CD4-positive, alpha-beta T cell (primary cell): ENCODE measurements around the gene ATP10A. TPM values are rescaled to one million over a fixed set of nuclear protein-coding genes. Genes with fewer than 3 reads are reported as not detected.

Experiments used
- ATAC-seq: fragments of 200-7000 bp; cut with Tn5 transposase; one replicate; pipeline ENCODE4 v1.10.0; 2022; ENCODE audit warnings: mild to moderate bottlenecking; ENCODE audit not compliant: poor library complexity
- CTCF ChIA-PET: fragments of 350-600 bp; sonication (Branson Sonifier 250); formaldehyde crosslinking; loops from one replicate; lab custom pipeline; 2021; ENCODE audit warnings: antibody characterized with exemption, inconsistent platforms; lab: Charles Lee
- POLR2A ChIA-PET: fragments of 350-600 bp; sonication (Branson Sonifier 250); formaldehyde crosslinking; loops from one replicate; lab custom pipeline; 2021; ENCODE audit warnings: antibody characterized with exemption, inconsistent platforms; lab: Charles Lee
- DNase-seq, 14 experiments: peaks; one replicate each; pipeline ENCODE4 v3.0.0-alpha.2; 2013 to 2020; ENCODE audit warnings: mixed read lengths in 2 of 14
- H3K27ac ChIP-seq, 2 donors: one replicate each; pipeline versions ENCODE4 v1.5.1 to v1.7.0; 2013; ENCODE audit warnings: low read length in 2 of 2, low read depth in 1 of 2, mild to moderate bottlenecking in 1 of 2
- H3K27me3 ChIP-seq, 2 experiments: 1 replicate in 1 of 2; 2 replicates in 1 of 2; pipeline versions ENCODE4 v1.6.1 to v1.7.0; 2013; ENCODE audit warnings: low read length in 2 of 2, control low read depth in 1 of 2, mild to moderate bottlenecking in 1 of 2, moderate library complexity in 1 of 2; ENCODE audit not compliant: insufficient read depth in 2 of 2, control insufficient read depth in 1 of 2
- H3K36me3 ChIP-seq: one replicate; pipeline ENCODE4 v1.6.1; 2013; ENCODE audit warnings: low read length, control low read depth; ENCODE audit not compliant: insufficient read depth
- H3K4me1 ChIP-seq: one replicate; pipeline ENCODE4 v1.6.1; 2013; ENCODE audit warnings: low read length, control low read depth; ENCODE audit not compliant: insufficient read depth
- H3K4me3 ChIP-seq: one replicate; pipeline ENCODE4 v1.5.1; 2013; ENCODE audit warnings: mild to moderate bottlenecking, low read length, moderate library complexity
- H3K9me3 ChIP-seq, 2 experiments: 1 replicate in 1 of 2; 2 replicates in 1 of 2; pipeline versions ENCODE4 v1.6.1 to v1.7.0; 2013; ENCODE audit warnings: low read length in 2 of 2, mild to moderate bottlenecking in 2 of 2, control low read depth in 1 of 2, moderate library complexity in 1 of 2; ENCODE audit not compliant: control insufficient read depth in 1 of 2, insufficient read depth in 1 of 2
- H3K27ac Mint-ChIP-seq: one replicate; pipeline ENCODE4 v1.8.0; 2020; ENCODE audit warnings: mixed read lengths
- H3K27me3 Mint-ChIP-seq: one replicate; pipeline ENCODE4 v1.8.0; 2021; ENCODE audit warnings: mixed read lengths
- H3K36me3 Mint-ChIP-seq: one replicate; pipeline ENCODE4 v1.8.0; 2021; ENCODE audit warnings: low read depth, mixed read lengths
- H3K4me1 Mint-ChIP-seq: one replicate; pipeline ENCODE4 v1.8.0; 2021; ENCODE audit warnings: low read depth, mixed read lengths
- H3K4me3 Mint-ChIP-seq: one replicate; pipeline ENCODE4 v1.8.0; 2020; ENCODE audit warnings: mild to moderate bottlenecking, mixed read lengths
- H3K9me3 Mint-ChIP-seq: one replicate; pipeline ENCODE4 v1.8.0; 2020; ENCODE audit warnings: mixed read lengths
- CTCF ChIP-seq: fragments of 200-600 bp; IDR thresholded peaks from one replicate; pipeline ENCODE4 v1.8.0; 2022; ENCODE audit warnings: antibody characterized with exemption, mild to moderate bottlenecking
- intact Hi-C, 2 experiments: fragments of 100-400 bp; cut with DNase I in 1 of 2; cut with micrococcal nuclease in 1 of 2; formaldehyde crosslinking; loops; one replicate each; pipeline versions ENCODE4 v1.15.1 to v1.9.0; 2023 to 2025; cut with DNase I, micrococcal nuclease
- total RNA-seq, 174 experiments: library from RNA in 2 of 174; stranded (reverse) in 2 of 174; gene quantifications; one replicate each; pipeline ENCODE4 v1.2.3 and lab custom pipeline; 2021 to 2026

The ATP10A gene
- total RNA-seq, 2 experiments from 2014 or later = 30.0 to 30.4 TPM

GRCh38 chr15:25810631-25811091 is 52.5 kb downstream of the ATP10A start:
- peak in 10 of 14 experiments; percentile 26 to 62 (median 44) for DNase-seq
- no peak overlapping the region for H3K4me3 ChIP-seq
- CTCF ChIA-PET = interaction anchor here (1.0 kb wide), 1 partner anchor 123 kb away, joined by 3 read pairs; no protein-coding TSS in a partner anchor

GRCh38 chr15:25810154-25810553 is 53.0 kb downstream of the ATP10A start:
- H3K4me3 Mint-ChIP-seq = peak overlapping the region; percentile 79
- Histone ChIP-seq H3K4me3 (no peak overlapping the region), H3K27me3 (no peaks in the 10 kb centered on the region), H3K9me3 (no peaks in the 10 kb centered on the region), H3K27ac (peak overlapping the region in 1 of 2 donors; percentile 54), H3K36me3 (peaks cover 4% of the 10 kb centered on the region), H3K4me1 (peaks cover 42% of the 10 kb centered on the region)
- DNase-seq (no peak), ATAC-seq (no peak)
- CTCF ChIA-PET = interaction anchor here (1.0 kb wide), 1 partner anchor 124 kb away, joined by 3 read pairs; no protein-coding TSS in a partner anchor
- H3K36me3 Mint-ChIP-seq = peaks cover 5% of the 10 kb centered on the region
- peak overlapping the region; percentile 92 for H3K27ac Mint-ChIP-seq
- H3K27me3 Mint-ChIP-seq = no peaks in the 10 kb centered on the region
- peaks cover 76% of the 10 kb centered on the region for H3K4me1 Mint-ChIP-seq
- no peak for TF ChIP-seq CTCF
- intact Hi-C loops = loop anchor here (2.0 to 5.0 kb wide), 3 partner anchors 37 to 52 kb away; partner anchors contain the start of gene ATP10A (in 1 of the 2)
- no peaks in the 10 kb centered on the region for H3K9me3 Mint-ChIP-seq
- POLR2A ChIA-PET = interaction anchor here (1.4 to 4.3 kb wide), 2 partner anchors 10 to 51 kb away, joined by 3 to 43 read pairs; partner anchors contain the start of gene ATP10A

More at GRCh38 chr15:25810631-25811091, 52.5 kb downstream of the ATP10A start:
- Mint-ChIP-seq H3K36me3 (peaks cover 5% of the 10 kb centered on the region), H3K4me3 (peak overlapping the region; percentile 79), H3K4me1 (peaks cover 81% of the 10 kb centered on the region), H3K27ac (peak overlapping the region; percentile 92), H3K9me3 (no peaks in the 10 kb centered on the region), H3K27me3 (no peaks in the 10 kb centered on the region)
- Histone ChIP-seq H3K4me1 (peaks cover 42% of the 10 kb centered on the region), H3K36me3 (peaks cover 4% of the 10 kb centered on the region), H3K27ac (peak overlapping the region in 1 of 2 donors; percentile 54), H3K27me3 (no peaks in the 10 kb centered on the region), H3K9me3 (no peaks in the 10 kb centered on the region)
- POLR2A ChIA-PET = interaction anchor here (0.6 to 4.3 kb wide), 3 partner anchors 9 to 51 kb away, joined by 3 to 43 read pairs (median 3); partner anchors contain the start of gene ATP10A
- no peak for TF ChIP-seq CTCF
- peak; percentile 80 for ATAC-seq
- intact Hi-C loops = loop anchor here (2.0 to 5.0 kb wide), 3 partner anchors 37 to 52 kb away; partner anchors contain the start of gene ATP10A (in 1 of the 2)

- no peak overlapping the region for H3K4me3 Mint-ChIP-seq
- DNase-seq = no peak
These were observed 56.1 kb downstream of the ATP10A start for GRCh38 chr15:25807063-25807462.

More at GRCh38 chr15:25807063-25807462, 56.1 kb downstream of the ATP10A start:
- ATAC-seq = no peak
- Mint-ChIP-seq H3K36me3 (peaks cover 5% of the 10 kb centered on the region), H3K27me3 (no peaks in the 10 kb centered on the region), H3K4me1 (peaks cover 46% of the 10 kb centered on the region), H3K27ac (peak overlapping the region; percentile 72), H3K9me3 (no peaks in the 10 kb centered on the region)
- Histone ChIP-seq H3K36me3 (peaks cover 9% of the 10 kb centered on the region), H3K9me3 (no peaks in the 10 kb centered on the region), H3K27me3 (no peaks in the 10 kb centered on the region), H3K27ac (no peak overlapping the region), H3K4me1 (peaks cover 30% of the 10 kb centered on the region), H3K4me3 (no peak overlapping the region)
- TF ChIP-seq CTCF = no peak
- CTCF ChIA-PET = no interaction called here
- intact Hi-C loops = no loop called here
- POLR2A ChIA-PET = no interaction called here
